SK-N-MC (cell line): ENCODE measurements around the gene PRR36.

Experiments used
- EZH2 ChIP-seq: fragments of 200-600 bp; sonication (generic); IDR thresholded peaks from one replicate; pipeline ENCODE4 v1.6.1; 2017; ENCODE audit warnings: antibody characterized with exemption
- FOXP2 ChIP-seq: optimal IDR thresholded peaks from 2 replicates; pipeline ENCODE3; 2011; ENCODE audit warnings: mild to moderate bottlenecking, moderate library complexity; ENCODE audit not compliant: insufficient read depth; ENCODE audit errors: extremely low read length, control extremely low read depth
- POLR2AphosphoS5 ChIP-seq: IDR thresholded peaks from 2 replicates; pipeline ENCODE4 v1.6.1; 2012; ENCODE audit warnings: mild to moderate bottlenecking, low read depth, low read length, borderline replicate concordance

DNA sequence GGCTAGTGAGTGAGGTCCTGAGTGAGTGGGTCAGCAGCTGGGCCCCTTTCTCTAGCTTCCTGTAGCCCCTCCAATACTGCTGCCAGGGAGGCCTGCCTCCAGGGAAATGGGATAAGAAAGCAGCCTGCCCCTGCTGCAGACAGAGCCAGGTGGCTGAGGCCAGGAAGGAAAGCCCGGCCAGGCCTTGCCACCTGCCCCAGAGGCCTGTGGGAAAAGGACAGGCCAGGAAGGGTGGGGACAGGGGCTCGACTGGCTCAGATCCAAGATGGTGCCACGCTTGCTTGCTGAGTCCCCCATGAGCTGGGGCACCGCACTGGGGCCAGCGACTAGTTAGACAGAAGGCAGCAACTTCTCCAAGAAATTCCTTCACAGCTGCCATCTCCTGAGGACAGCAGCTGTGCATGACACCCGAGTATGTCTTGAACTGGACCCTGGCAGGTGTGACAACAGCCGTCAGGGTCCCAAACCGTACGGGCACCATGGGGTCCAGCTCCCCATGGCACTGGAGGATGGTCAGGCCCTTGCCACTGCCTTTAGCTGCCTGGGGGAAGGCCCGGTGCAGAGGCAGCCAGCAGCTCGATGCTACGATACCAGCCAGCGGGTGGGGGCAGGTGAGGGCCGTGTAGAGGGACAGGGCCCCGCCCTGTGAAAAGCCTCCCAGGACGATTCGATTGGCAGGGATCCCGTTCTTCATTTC is 5.1 kb upstream of the PRR36 start:
- TF ChIP-seq EZH2 (no peak), POLR2AphosphoS5 (no peak), FOXP2 (no peak)
